GM21723 (cell line): ENCODE data around the gene GDF2.

Experiments used
- ATAC-seq: cut with Tn5 transposase; IDR thresholded peaks from one replicate; pipeline ENCODE4 v1.9.1; 2021; ENCODE audit warnings: mild to moderate bottlenecking, moderate library complexity; ENCODE audit not compliant: unreplicated experiment

Gene GDF2

DNA sequence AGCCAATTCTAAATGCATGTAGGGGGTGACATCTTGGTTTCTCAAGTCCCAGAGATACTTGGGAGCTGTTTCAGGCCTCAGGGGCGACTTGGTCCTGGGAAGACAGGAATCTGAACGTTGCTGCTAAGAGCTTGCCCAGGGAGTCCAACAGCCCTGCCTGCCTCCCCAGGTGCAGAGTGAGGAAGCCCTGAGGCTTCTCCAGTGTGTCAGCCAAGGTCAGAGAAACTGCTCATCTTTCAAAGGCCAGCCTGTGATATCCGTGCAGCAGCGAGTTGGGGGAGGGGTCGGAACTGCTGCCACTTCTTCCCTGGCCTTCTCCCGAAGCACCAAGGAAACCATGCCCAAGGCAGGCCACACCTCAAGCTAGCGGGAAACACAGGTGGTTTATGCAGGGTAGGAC lies 9.7 kb downstream of the GDF2 start:
- ATAC-seq, result no peak

DNA sequence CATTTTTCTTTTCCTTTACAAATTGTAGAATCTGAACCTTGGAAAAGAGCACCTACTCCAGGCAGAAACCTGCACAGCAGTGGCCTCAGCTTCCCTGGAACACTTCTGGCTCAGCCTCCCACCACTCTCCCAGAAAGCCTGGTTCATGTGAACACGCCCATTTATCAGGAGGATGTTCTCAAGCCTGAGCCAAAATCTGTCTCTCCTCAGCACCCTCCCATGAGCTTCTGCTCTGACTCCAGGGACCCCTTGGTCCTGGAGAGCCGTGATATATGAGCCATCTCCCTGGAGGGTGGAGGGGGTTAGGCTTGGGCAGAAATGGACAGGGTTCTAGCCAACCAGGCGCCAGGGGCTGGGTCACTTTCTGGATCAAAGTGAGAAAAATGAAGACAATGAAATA lies 10.1 kb downstream of the GDF2 start:
- no peak for ATAC-seq

DNA sequence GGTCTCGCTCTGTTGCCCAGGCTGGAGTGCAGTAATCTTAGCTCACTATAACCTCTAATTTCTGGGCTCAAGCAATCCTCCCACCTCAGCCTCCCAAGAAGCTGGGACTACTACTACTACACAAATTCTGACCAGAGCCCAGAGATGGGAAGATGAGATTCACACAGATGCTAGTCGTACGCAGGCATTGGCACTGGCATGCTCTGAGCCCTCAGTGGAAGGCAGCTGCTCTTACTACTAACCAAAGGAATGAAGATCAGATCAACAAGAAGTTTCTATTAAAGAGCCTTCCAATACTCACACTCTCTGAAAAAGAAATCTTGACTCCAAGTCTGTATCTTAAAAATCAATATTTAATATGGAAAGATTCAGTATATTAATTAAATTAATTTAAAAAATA lies 10.7 kb downstream of the GDF2 start:
- no peak for ATAC-seq

DNA sequence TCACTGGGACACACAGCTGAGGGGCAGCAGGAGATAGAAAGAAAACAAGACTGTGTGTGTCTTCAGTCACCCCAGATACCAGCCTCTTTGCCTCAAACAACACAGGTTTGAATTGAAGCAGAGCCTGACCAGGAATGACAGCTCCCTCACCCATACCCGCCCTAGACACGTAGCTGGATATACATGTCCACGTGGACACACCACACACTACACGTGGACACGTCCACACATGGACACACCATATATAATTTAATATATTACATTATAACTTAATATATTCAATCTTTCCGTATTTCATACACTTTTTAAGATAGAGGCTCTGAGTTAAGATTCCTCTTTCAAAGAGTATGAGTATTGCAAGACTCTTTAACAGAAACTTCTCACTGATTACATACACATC lies 11.3 kb downstream of the GDF2 start:
- no peak for ATAC-seq

DNA sequence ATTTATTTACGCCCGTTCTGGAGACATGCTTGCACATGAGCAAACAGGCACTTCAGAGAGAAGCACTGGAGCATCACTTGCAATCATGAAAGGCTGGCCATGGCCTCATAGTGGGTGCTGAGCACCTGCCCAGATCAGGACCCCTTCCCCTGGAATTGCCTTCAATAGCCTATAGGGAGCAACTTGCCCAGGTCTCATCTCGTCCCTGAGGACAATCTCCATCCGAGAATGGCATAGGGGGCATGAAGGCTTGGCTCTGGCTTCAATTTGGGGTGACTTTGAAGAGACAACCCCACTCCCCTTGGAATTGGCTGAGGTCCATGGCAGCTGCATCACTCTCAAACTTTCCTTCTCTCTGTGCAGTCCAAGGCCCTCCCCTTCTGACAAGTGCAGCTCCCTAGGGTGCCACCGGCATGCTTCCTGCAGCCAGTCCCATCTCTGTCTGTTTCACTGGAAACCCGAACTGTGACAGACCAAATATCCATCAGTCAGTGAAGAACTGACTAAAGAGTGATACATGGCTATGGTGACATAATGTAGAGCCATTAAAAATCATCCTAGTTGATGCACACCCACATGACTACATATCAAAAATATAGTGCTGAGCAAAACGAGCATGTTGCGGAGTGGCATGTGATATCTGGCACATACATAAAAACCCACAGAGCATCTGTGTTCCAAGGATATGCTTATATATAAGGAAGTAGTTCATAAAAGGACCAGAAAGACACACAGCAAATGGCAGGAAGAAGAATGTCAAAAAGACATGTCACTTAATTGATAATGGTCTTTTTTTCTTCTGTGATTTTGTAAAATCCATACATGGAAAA lies 12.4 kb downstream of the GDF2 start:
- no peak for ATAC-seq

DNA sequence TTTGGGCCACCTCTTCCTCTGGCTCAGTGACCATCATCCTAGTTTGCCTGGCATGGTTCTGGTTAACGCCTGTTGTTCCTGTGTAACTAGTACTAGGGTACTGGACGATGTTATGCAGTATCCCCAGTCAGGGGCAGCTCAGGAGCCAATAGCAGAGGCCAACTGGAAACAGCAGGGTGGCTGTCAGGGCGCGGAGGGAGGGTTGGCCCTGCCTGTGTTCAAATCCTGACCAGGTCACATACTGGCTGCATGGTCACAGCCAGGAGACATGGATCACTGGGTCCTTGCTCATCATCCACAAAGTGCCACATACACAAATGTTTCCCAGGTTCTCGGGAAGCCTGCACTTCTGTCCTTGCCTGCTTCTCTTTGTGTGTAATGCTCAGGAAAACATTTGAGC lies 13.7 kb downstream of the GDF2 start:
- ATAC-seq, result no peak

DNA sequence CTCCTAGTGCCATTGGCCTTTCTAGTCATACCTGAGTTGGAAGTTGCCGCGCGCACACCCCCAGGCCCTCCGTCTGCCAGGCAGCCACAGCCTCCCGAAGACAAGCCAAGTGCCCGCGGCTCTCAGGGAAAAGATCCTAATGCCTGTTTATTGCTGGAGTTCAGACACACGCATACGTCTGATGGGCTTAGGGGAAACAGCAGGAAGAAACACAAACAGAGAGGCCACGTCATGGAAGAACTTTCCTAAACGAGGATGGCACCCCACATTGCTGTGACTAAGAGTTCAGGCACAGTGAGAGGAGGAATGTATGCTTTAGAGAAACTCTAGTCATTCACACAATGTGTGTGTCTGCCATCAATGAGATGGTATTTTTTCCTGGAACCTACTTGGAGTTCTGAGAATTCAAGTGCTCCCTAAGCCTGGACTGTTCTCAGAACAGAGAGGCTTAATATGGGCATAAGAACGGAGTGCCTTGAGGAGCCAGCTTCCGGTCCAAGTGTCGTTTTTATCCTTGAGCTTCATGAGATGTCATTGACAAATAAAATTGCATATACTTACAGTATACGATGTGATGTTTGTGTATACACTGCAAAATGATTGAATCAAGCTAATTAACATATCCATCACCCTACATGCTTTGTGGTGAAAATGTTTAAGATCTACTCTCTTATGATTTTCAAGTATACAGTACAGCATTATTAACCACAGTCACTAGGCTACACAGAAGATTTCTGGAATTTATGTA lies 14.3 kb downstream of the GDF2 start:
- ATAC-seq, result no peak

DNA sequence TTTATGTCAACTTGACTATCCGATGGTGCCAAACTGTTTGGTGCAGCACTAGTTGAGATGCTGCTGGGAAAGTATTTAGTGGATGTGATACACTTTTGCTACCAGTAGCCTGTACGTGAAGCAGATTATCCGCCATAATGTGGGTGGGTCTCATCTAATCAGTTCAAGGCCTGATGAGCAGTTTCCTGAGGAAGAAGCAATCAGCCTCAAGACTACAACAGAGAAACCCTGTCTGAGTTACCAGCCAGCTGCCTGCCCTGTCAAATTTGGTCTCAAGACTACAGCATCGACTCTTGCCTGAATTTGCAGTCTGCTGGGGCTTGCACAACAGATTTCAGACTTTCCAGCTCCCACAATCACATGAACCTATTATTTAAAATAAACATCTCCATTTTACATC lies 15.1 kb downstream of the GDF2 start:
- no peak for ATAC-seq

DNA sequence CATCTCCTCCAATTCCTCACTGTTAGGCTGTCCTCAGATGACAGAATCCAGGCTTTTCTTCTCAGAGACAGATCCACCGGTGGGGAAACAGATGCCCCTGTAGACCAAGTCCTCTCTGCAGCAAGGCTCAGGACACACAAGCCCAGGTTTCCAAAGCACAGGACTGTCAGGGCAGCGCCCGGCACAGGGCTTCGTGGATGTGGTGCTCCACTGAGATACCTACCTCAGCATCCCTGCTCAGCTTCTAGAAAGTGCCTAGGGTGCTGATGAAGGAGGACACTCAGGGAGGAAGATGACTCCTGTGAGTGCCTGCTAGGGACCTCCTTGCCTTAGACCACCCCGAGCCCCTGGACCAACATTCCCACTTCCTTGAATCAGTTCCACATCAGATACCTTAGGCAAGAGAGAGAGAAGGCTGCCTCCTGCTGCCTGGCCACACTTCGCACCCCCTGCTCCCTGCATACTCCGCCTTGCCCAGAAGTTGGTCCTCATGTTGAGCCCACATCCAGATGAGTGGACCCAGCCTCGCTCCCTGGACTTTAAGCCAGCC lies 17.0 kb downstream of the GDF2 start:
- ATAC-seq, result no peak

DNA sequence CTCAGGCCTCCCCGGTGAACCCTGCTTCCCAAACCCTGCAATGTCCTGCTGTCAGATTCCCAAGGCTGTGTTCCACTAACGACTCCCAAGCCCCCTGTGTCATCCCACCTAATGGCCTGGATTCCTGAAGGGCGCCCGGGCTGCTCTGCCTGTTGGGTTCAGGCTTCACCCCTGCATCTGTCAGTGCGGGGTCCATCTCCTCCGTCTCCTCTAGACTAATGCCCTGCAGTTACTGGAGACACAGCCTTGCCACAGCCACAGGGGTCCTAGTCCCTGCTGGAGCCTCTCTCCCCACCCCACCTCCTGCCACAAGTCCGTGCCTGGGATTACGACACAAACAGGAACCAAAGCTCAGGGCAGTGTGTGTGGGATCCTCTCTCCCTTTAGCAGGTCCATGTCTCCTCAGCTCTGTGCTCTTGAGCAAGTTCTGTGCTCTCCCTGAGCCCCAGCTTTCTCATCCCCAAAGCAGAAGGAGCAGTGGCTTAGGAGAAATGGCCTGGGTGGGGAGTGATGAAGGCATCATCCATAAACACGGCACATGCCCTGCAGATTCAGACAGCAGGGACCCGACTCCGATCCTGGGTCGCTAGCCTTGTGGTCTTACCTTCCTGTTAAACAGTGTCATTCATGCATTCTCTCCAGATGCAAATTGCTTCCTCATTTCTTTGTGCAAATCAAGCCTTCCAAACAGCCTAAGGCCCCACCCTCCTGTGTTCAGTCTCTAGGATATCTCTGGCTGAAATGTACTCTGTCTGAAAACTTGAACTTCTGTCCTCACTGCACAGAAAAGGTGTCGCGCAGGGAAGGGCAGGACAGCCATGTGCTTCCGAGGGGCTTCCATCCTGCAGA lies 17.7 kb downstream of the GDF2 start:
- ATAC-seq, result no peak

DNA sequence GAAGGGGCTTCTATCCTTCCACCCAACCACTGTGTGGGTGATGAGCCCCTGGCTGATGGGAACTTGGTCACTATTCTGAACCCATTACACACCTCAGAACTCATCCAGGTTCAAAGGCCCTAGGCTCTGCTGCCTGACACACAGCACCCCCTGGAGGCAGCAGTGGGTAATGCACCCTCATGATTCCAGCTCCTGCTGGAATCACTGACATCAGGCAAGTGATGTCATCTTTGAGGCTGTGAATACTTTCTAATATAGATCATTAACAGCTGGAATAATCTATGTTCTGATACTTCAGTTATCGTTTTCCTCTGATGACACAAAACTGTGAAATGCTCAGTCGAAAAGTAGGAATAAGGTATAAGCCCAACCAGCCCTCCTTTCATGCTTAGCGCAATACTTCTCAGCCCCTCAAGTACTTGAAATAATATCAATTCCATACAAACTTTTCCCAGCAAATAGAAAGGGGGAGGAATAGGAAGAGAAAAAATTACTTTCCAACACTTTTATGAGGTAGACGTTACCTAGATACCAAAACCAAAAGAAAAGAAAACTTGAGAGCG lies 18.4 kb downstream of the GDF2 start:
- no peak for ATAC-seq

DNA sequence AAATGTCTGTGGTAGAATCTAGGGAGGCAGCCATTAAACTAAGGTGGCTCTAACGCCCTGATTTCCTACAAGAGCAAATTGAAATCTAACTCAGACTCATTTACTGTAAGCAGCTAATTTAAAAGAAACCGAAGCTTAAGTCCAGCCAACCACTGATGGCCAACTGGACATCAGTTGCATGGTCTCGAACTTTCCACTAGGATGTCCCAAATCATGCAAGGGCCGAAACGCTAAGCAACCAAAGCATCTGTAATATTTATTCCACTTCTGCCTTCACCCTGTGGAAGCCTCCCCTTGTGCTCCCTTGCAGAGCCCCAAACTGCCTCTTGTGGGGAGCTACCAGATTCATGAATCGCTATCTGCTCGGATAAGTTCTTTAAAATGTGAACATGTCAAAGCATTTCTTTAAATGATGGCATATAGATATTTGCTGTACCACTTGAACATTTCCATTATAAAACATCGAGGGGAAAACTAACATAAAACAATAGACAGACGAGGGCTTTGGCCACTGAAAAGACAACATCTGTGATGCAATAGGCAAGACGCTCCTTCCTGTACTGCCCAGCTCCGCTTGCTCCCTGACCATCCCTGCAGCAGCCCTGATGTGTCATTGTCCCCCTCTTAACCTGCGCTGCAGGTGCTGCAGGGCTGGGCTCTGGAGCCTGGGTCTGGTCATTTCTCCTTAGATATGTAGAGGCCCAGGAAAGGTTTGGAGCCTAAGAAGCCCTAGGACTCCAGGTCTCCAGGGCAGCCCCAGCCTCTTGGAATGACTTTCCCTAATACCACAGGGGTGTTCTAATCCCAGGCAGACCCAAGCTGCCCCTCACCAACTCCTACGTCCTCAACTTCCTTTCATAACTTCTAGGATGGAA lies 23.0 kb downstream of the GDF2 start:
- ATAC-seq, result no peak

DNA sequence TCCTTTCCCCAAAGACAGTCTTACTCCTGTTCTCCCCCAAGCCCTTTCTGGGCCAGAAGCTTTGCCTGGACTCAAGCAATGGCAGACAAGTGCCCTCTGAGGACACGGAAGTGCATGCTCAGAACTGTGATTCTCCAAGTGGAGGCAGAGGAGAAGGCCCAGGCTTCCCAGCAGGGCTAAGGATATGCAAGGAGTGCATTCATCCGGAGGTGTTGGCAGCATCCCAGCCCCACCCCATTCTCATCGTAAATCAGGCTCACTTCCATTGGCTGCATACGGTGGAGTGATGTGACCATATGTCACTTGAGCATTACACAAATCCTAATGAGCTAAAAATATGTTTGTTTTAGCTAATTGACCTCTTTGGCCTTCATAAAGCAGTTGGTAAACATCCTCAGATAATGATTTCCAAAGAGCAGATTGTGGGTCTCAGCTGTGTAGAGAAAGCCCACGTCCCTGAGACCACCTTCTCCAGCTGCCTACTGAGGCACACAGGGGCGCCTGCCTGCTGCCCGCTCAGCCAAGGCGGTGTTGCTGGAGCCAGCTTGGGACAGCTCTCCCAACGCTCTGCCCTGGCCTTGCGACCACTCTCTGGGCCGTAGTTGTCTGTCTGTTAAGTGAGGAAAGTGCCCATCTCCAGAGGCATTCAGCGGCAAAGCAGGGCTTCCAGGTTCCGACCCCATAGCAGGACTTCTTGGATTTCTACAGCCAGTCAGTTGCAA lies 24.5 kb downstream of the GDF2 start:
- ATAC-seq, result no peak

DNA sequence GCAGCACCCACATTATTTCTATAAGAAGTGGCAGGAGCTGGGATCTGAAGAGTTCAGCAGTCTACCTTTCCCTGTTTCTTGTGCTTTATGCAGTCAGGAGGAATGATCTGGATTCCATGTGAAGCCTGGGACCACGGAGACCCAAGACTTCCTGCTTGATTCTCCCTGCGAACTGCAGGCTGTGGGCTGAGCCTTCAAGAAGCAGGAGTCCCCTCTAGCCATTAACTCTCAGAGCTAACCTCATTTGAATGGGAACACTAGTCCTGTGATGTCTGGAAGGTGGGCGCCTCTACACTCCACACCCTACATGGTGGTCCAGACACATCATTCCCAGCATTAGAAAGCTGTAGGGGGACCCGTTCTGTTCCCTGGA lies 25.0 kb downstream of the GDF2 start:
- ATAC-seq, result no peak

DNA sequence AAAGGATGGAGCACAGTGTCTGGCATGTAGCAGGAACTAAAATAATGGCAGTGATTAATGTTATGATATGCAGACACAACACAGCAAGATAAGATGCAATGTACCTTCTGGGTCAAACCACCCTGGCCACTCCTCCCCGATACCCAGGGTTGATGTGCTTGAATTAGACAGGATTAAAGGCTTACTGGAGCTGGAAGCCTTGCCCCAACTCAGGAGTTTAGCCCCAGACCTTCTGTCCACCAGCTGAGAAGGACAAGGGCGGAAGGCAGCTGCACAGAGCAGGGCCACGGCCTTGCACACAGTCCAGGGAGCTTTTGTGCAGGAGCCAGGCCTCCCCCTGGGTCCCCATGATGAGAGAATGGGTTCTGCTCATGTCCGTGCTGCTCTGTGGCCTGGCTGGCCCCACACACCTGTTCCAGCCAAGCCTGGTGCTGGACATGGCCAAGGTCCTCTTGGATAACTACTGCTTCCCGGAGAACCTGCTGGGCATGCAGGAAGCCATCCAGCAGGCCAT lies 25.9 kb downstream of the GDF2 start, which contains the start of gene RBP3:
RBP3 (plus strand) TSS at position 226 of the 514 bp plus-strand sequence; CDS start at position 348, 122 bp downstream.
- no peak for ATAC-seq

DNA sequence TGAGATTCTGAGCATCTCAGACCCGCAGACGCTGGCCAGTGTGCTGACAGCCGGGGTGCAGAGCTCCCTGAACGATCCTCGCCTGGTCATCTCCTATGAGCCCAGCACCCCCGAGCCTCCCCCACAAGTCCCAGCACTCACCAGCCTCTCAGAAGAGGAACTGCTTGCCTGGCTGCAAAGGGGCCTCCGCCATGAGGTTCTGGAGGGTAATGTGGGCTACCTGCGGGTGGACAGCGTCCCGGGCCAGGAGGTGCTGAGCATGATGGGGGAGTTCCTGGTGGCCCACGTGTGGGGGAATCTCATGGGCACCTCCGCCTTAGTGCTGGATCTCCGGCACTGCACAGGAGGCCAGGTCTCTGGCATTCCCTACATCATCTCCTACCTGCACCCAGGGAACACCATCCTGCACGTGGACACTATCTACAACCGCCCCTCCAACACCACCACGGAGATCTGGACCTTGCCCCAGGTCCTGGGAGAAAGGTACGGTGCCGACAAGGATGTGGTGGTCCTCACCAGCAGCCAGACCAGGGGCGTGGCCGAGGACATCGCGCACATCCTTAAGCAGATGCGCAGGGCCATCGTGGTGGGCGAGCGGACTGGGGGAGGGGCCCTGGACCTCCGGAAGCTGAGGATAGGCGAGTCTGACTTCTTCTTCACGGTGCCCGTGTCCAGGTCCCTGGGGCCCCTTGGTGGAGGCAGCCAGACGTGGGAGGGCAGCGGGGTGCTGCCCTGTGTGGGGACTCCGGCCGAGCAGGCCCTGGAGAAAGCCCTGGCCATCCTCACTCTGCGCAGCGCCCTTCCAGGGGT lies 26.6 kb downstream of the GDF2 start:
- no peak for ATAC-seq

DNA sequence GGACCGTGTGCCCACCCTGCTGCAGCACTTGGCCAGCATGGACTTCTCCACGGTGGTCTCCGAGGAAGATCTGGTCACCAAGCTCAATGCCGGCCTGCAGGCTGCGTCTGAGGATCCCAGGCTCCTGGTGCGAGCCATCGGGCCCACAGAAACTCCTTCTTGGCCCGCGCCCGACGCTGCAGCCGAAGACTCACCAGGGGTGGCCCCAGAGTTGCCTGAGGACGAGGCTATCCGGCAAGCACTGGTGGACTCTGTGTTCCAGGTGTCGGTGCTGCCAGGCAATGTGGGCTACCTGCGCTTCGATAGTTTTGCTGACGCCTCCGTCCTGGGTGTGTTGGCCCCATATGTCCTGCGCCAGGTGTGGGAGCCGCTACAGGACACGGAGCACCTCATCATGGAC lies 27.3 kb downstream of the GDF2 start:
- ATAC-seq, result no peak

DNA sequence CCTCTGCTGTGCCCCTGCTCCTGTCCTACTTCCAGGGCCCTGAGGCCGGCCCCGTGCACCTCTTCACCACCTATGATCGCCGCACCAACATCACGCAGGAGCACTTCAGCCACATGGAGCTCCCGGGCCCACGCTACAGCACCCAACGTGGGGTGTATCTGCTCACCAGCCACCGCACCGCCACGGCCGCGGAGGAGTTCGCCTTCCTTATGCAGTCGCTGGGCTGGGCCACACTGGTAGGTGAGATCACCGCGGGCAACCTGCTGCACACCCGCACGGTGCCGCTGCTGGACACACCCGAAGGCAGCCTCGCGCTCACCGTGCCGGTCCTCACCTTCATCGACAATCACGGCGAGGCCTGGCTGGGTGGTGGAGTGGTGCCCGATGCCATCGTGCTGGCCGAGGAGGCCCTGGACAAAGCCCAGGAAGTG lies 27.7 kb downstream of the GDF2 start:
- ATAC-seq, result no peak
